GM19372 (cell line): ENCODE results near the gene DENND1B.
"Not testable (repeated sequence)": the region's sequence is repeated elsewhere in the genome, so short reads cannot be mapped to it uniquely, and the experiment has no call there.

Experiments
- ATAC-seq: cut with Tn5 transposase; IDR thresholded peaks from one replicate; pipeline ENCODE4 v1.9.1; 2021; ENCODE audit warnings: mild to moderate bottlenecking, low read depth, moderate library complexity; ENCODE audit not compliant: unreplicated experiment

Gene DENND1B

DNA sequence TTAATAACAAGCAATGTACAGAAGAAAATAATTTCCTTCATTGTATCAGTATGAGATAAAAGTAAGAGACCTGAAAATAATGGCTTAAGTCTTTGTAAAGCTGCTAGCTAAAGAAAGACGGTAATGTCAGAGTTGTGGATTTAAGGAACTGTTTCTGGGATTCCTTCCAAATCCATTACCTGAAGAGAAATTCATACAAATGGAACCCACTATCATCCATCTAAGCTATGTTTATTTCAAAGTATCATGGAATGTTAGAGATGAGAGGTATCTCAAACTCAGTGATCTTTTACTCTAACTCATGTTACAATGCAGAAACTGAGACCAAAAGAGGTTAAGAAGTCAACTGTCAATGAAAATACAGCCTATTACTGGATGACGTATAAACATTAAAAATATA lies 197.7 kb downstream of the DENND1B start:
- no peak for ATAC-seq

DNA sequence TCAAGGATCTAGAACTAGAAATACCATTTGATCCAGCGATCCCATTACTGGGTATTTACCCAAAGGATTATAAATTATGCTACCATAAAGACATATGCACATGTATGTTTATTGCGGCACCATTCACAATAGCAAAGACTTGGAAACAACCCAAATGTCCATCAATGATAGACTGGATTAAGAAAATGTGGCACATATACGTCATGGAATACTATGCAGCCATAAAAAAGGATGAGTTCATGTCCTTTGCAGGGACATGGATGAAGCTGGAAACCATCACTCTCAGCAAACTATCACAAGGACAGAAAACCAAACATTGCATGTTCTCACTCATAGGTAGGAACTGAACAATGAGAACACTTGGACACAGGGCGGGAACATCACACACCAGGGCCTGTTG lies 199.7 kb downstream of the DENND1B start:
- not testable (repeated sequence) for ATAC-seq

DNA sequence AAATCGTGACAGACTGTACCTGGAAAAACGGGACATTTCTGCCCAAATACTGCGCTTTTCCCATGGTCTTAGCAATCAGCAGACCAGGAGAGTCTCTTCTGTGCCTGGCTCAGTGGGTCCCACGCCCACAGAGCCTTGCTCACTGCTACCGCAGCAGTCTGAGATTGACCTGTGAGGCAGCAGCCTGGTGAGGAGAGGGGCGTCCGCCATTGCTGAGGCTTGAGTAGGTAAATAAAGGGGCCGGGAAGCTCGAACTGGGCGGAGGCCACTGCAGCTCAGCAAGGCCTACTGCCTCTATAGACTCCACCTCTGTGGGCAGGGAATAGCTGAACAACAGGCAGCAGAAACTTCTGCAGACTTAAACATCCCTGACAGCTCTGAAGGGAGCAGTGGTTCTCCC lies 203.1 kb downstream of the DENND1B start:
- no peak for ATAC-seq

DNA sequence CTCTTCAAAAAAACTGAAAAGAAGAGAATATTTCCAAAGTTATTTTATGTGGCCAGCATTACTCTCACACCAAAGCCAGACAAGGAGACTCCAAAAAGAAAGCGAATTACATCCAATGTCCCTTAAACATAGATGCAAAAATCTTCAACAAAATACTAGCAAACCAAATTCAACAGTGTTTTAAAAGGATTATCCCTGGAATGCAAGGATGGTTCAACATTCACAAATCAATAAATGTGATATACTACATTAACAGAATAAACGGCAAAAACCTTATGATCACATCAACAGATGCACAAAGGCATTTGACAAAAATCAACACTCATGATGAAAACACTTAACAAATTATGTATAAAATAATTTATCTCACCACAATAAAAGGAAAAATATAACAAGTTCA lies 207.8 kb downstream of the DENND1B start:
- no peak for ATAC-seq

DNA sequence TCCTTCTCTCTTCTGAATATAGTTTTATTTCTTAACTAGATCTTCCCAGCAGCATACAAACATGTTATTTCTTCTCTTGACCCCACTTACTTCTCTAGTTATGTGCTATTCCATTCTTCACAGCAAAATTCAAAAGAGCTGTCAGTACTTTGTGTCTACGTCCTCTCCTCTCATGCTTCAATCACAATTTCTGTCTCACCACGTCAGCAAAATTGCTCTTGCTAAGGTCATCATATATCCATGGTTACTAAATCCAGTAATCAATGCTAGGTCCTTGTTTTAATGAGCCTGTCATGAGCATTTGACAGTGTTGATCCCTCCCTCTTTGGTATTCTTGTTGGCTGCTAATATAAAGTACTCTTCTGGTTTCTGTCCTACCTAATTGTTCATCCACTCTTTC lies 214.2 kb downstream of the DENND1B start:
- ATAC-seq = no peak

DNA sequence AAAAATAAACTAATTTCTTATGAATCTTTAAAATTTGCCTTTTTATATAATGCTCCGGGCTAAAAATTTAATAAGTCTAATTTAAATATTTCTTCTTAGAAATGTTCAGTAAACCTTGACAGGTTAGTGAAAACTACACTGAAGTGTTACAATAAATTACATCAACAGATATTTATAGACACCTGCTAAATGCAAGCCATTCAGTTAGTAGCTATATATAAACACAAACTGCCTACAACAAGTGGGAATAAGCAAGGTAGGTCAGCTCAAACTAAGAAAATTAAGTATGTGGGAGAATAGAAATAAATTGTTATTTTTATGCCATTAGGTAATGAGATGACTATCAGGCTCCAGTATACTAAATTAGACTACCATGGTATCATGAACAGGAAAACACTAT lies 215.6 kb downstream of the DENND1B start:
- no peak for ATAC-seq

DNA sequence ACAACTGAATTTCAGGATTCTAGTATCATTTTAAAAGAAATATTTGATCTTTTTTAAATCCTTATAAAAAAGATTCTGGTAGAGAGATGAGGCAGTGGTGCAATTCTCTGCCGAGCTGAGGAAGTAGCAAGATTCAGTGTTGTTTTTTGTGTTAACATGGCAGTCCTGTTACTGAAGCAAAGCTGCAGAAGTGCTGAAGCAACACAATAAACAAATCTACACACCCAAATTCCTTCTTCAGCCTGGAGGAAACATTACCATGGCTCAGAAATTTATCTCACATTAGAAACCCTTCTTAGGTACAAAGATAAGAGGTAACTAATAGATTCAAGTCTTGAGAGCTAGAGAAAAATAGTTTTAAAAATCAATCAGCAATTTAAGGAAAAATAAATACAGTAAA lies 216.0 kb downstream of the DENND1B start:
- ATAC-seq = no peak

DNA sequence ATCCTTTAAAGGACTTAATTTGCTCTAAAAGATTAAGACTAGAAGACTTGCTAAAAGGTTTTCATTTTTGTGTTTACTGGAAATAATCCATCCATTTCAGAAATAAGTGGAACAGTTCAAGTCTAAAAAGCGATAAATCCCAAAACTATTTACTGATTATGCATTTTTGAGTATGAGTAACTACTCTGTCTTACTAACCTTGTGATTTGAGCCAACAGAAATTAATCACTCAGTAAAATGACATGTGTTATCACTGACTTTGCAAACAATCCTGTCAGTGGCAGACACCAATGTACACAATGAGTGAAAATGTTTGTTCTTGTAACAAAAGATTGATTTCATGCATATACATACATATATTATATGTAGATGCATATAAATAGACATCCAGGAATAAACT lies 218.0 kb downstream of the DENND1B start:
- ATAC-seq = no peak

DNA sequence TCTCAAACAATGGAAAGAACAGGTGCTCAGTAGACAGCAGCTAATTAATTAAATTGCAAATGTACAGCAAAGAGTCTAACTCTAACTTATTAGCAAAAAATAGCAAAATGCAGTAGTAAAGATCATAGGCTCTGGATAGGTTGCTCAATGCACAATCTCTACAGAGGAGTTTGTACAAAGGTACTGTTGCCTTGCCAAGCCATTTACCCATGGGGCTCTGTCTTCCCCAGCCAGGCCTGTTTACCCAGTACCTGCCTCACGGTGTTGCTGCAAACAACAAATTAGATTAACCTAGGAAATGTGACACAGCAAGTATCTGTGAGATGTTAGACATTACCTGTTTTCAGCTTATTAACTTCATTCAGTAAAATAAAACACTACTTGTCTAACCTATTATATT lies 222.0 kb downstream of the DENND1B start:
- ATAC-seq = no peak

DNA sequence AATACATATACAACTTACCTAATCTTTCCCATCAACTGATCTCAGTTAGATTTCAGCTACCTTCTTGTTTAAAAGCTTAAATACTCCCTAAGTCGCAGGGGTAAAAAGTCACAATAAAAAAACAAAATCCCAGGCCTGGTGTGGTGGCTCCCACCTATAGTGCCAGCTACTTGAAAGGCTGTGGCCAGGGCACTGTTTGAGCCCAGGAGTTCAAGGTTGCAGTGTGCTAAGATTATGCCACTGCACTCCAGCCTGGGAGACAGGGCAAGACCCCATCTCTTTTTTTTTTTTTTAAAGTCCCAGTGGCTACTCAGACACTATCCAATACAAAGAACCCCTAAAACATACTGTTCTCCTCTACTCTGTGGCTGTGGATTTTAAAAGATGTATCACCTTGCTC lies 228.3 kb downstream of the DENND1B start:
- ATAC-seq = no peak

DNA sequence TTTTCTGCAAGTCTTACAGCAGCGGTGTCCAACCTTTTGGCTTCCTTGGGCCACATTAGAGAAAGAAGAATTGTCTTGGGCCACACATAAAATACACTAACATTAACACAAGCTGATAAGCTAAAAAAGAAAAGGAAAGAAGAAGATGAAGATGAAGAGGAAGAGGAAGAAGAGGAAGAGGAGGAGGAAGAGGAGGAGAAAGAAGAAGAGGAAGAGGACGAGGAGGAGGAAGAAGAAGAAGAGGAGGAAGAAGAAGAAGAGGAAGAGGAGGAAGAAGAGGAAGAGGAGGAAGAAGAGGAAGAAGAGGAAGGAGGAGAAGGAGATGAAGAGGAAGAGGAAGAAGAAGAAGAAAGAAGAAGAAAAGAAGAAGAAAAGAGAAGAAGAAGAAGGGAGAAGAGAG lies 230.7 kb downstream of the DENND1B start:
- ATAC-seq = no peak

DNA sequence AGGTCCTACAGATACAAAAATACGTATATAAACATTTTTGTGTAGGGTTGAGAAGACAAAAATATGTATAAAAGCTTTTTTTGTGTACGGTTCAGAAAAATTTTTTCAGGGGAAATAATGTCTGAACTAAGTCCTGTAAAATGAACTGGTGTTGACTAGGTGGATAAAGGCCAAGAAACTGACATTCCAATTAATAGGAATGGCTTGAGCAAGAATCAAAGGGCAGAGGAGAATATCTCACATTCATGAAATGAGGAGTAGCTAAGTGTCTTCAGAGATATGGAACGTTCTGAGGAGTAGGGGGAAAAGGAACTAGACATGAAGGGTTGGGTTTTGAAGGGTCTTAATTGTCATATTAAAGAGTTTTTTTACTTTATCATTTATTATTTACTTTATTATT lies 231.2 kb downstream of the DENND1B start:
- ATAC-seq = no peak

DNA sequence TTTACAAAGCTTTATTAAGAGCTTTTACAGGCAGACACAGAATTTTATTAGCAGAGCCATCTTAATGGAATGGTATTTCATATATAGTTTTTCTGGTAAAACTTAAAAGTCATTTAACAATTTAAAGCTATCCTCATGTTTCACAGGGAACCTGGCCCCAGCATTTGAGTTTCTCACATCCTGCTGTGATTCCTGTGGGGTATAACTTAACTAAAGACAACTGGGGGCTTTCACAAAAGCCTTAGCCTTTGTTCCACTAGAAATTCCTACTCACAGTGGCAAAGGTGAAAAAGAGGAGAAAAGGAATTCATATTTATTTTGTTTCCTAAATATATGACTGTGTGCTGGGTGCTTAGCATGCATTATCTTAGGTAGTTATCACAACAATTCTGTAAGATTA lies 233.9 kb downstream of the DENND1B start:
- no peak for ATAC-seq

DNA sequence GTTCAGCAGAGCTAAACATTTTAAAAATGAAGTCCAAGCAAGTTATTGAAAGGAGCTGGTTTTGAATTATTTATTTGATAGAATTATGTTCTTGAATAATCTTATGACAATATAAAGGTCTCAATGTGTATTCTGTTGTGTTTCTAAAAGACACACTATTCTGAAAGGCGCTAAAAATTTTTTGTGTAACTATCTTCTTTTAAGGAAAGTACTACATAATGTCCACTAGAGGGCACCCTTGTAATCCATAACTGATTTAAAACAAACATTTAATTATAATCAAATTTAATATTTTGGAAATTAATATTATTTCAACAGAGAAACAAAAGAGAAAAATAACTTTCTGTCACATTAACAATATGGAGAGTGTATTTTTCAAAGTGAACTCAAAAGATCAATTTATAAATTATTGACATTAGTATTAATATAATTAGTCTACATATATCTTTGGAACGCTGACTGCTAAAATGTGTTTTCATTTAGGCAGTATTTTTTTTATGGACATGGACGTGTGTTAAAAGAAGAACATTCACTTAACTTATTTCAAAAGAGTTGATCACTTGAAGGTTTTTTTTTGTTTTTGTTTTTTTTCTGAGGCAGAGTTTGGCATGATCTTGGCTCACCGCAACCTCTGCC lies 248.4 kb downstream of the DENND1B start:
- no peak for ATAC-seq

DNA sequence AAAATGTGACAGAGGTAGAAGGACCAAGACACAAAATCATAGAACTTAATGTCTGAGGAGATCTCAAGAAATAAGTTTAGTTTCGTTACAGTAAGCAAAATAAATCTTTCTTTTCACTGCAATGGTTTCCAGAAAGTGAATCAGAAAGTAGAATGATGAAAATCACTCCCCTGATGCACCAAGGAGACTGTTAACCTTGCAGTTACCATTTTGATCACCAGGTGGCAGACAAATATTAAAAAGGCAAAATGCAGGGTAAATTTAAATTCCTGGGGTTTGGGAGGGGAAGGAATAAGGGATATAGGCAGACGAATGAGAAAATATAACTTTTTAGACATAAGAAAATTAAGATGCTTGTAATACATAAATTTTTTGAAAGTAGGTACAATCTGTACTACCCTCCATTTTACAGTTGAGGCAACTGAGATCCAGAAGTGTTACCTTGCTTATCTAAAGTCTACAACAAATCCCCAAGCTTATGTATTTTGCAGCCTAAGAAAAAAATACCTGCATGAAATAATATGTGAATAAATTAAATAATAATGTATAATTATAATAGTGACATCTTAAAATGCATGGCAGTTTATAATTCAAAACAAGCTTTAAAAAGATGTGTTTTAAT lies 254.1 kb downstream of the DENND1B start:
- ATAC-seq = peak; percentile 69

DNA sequence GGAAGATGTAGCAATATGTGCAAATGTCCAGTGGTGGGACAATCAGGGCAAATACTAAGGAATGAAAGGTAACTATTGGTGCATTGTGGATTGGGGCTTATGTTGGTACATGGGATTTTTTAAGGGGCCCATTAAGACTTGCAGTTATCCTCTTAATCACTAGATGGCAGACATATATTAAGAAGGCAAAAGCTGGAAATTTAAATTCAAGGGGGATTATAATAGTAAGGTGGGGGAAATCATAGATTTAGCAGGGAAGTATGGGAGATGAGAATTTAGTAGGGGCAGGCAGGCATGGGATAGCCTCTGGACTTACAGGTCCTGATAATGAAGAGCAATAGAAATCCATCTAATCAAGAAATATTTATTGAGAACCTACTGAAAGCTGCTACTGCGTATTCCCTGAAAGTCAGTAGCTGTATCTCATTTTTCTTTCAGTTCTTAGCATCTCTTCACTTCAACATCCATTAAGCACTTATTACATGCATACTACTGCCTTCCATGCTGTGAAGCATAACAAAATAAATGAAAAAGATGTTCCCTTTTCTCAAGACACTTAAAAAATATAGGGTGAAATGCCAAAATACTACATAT lies 255.4 kb downstream of the DENND1B start:
- no peak for ATAC-seq

DNA sequence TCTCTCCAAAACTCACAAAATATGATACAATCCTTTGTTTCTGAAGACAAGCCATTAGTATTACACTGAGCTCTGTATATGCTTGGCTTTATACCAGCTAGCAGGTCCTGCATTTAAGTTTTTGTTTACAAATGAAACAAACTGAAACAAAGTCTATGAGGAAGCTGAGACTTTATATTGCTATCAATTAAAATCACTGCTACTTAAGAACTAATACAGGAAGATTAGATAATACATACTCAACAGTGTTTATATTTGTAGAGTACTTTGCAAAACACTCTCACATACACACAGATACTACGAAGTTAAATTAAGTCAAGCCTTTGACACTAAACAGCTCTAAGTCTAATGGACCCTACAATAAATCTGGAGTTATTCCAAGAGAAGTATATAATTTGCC lies 259.9 kb downstream of the DENND1B start:
- no peak for ATAC-seq

DNA sequence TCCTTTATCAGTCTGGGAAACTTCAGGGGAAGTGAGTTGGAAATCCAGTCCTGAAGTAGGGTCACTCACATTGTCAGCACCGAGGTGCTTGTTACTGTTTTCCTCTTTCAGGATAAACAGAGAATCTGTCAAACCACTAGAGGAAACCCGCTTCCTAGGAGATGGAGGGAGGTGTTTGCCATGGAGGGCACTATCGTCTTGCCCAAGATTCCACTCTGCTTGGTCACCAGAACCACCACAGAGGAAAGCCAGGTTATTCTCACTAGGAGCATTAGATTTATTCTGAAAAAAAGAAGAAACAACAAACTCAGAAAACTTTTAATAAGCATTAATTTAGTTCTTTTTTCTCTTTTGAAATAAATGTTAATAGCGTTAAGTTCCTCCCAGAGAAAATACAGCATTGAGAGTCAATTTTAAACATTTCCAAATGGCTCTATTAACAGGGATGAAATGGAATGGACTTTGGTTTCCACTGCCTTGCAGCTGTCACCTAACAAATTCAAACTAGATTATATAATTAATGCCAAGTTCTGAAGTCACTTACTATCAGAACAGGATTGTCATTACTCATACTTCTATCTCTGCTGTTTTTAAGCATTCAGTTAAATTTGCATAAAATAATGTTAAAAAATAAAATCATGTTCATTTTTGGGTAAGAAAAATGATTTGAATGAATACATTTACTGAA lies 264.4 kb downstream of the DENND1B start:
- ATAC-seq = no peak

DNA sequence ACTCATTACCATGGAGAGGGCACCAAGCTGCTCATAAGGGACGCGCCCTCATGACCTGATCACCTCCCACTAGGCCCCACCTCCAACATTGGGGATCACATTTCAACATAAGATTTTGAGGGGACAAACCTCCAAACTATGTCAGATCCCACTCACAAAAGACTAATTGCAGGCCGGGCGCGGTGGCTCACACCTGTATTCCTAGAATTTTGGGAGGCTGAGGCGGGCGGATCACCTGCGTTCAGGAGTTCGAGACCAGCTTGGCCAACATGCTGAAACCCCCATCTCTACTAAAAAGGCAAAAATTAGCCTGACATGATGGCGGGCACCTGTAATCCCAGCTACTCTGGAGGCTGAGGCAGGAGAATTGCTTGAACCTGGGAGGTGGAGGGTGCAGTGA lies 278.6 kb downstream of the DENND1B start:
- no peak for ATAC-seq

DNA sequence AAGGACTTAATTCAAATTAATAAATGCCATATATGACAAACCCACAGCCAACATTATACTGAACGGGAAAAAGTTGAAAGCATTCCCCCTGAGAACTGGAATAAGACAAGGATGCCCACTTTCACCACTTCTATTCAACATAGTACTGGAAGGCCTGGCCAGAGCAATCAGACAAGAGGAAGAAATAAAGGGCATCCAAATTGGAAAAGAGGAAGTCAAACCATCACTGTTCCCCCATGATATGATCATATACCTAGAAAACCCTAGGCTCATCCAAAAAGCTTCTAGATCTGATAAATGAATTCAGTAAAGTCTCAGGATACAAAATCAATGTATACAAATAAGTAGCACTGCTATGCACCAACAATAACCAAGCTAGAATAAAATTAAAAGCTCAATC lies 283.8 kb downstream of the DENND1B start:
- not testable (repeated sequence) for ATAC-seq

DNA sequence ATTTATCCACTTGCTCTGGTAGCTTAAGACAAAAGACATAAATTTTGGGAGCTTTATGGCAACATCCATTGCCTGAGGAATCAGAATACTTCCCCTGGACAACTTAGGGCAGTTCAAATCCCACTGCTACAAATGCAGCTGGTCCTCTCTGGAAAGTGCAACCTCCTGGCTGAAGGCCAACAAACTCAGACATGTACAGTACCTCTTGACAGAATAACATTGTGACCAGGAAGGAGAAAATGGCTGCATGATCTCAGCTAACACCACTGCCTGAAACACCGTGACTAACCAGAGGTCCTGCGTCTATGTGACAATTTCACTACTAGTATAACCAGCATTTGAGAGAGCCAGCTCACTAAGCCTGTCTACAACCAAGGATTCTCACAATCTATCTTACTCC lies 288.3 kb downstream of the DENND1B start:
- no peak for ATAC-seq

DNA sequence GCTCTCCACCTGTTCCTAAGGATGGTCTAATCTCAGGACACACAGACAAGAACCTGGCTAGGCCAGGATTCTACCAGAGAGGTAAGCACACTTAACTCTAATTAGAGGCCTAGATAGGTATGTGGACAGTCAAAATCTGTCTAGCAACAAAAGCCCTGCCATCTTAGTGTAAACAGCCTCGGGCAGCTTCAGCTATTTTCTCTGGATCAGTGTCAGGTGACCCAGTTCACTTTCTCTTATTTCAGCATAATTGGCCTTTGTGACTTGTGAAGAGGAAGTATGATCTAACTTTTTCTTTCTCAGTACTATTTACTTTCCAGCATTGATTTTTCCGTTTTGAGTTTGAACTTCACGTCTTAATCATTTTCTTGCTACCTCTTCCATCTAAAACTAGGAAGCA lies 289.5 kb downstream of the DENND1B start:
- ATAC-seq = no peak
